Aorta (tissue), 5 donors: ENCODE data around the gene KNL1. TPM values are rescaled to one million over a fixed set of nuclear protein-coding genes. Genes with fewer than 3 reads are reported as not detected.

Experiments
- ATAC-seq: fragments of 200-7000 bp; cut with Tn5 transposase; one replicate; pipeline ENCODE4 v1.9.1; 2022; ENCODE audit warnings: moderate library complexity; ENCODE audit not compliant: low FRiP score
- DNase-seq, 2 donors: peaks; one replicate each; pipeline ENCODE4 v3.0.0-alpha.2; 2020
- H3K27ac ChIP-seq, 2 donors: one replicate each; pipeline ENCODE4 v1.5.1; 2013; ENCODE audit warnings: low read length in 2 of 2, mild to moderate bottlenecking in 2 of 2, moderate library complexity in 2 of 2, control low read depth in 1 of 2, inconsistent platforms in 1 of 2, low read depth in 1 of 2
- H3K27me3 ChIP-seq, 2 donors: one replicate each; pipeline ENCODE4 v1.6.1; 2013; ENCODE audit warnings: control low read depth in 1 of 2, low read length in 1 of 2, mild to moderate bottlenecking in 1 of 2, moderate library complexity in 1 of 2; ENCODE audit not compliant: insufficient read depth in 2 of 2, control insufficient read depth in 1 of 2
- H3K36me3 ChIP-seq, 2 donors: one replicate each; pipeline ENCODE4 v1.6.1; 2013; ENCODE audit warnings: control low read depth in 1 of 2, low read length in 1 of 2, mild to moderate bottlenecking in 1 of 2; ENCODE audit not compliant: insufficient read depth in 2 of 2, control insufficient read depth in 1 of 2
- H3K4me1 ChIP-seq, 2 donors: one replicate each; pipeline ENCODE4 v1.6.1; 2013; ENCODE audit warnings: low read length in 2 of 2, control low read depth in 1 of 2, mild to moderate bottlenecking in 1 of 2, moderate library complexity in 1 of 2; ENCODE audit not compliant: insufficient read depth in 2 of 2, control insufficient read depth in 1 of 2
- H3K4me3 ChIP-seq, 2 donors: one replicate each; pipeline ENCODE4 v1.5.1; 2013; ENCODE audit warnings: low read length in 2 of 2, control low read depth in 1 of 2, mild to moderate bottlenecking in 1 of 2
- H3K9me3 ChIP-seq: one replicate; pipeline ENCODE4 v1.6.1; 2013; ENCODE audit warnings: mild to moderate bottlenecking, low read length; ENCODE audit not compliant: control insufficient read depth
- WGBS, 2 donors: extraction: QIAGEN DNeasy Blood & Tissue Kit; methylation state at CpG; one replicate each; pipeline ENCODE4 v1.1.7; 2013; 5-methylcytosine and 5-hydroxymethylcytosine counted together
- intact Hi-C, 2 donors: fragments of 100-400 bp; cut with DNase I; formaldehyde crosslinking; loops; one replicate each; pipeline versions ENCODE4 v1.14.2 to v1.15.0; 2022
- long read RNA-seq, 2 donors: library from polyadenylated mRNA; unstranded; transcript quantifications; one replicate each; pipeline ENCODE4 v2.0.0, GENCODE V29; 2020 to 2021
- polyA plus RNA-seq, 2 donors: library from polyadenylated mRNA; stranded (reverse); fragments of 200-250 nt; gene quantifications; one replicate each; pipeline ENCODE4 v1.2.3, GENCODE V29; 2013
- total RNA-seq, 2 donors: library from RNA; stranded (reverse); fragmentation: NEBNext Ultra II Directional; extraction: Animal tissue kit (Norgen Biotek cat#: 25700); gene quantifications; one replicate each; pipeline ENCODE4 v1.2.1, GENCODE V29; 2021
- donor health status: healthy with polysubstance abuse.
- donor health status: Bipolar disorder and iron deficiency.
- donor health status: DM: no; HTN: no; CAD: no.
- donor health status: DM: no; HTN: no; CAD: no.
- donor health status: DM: yes; HTN: yes; CAD: no.

The KNL1 gene, protein sequence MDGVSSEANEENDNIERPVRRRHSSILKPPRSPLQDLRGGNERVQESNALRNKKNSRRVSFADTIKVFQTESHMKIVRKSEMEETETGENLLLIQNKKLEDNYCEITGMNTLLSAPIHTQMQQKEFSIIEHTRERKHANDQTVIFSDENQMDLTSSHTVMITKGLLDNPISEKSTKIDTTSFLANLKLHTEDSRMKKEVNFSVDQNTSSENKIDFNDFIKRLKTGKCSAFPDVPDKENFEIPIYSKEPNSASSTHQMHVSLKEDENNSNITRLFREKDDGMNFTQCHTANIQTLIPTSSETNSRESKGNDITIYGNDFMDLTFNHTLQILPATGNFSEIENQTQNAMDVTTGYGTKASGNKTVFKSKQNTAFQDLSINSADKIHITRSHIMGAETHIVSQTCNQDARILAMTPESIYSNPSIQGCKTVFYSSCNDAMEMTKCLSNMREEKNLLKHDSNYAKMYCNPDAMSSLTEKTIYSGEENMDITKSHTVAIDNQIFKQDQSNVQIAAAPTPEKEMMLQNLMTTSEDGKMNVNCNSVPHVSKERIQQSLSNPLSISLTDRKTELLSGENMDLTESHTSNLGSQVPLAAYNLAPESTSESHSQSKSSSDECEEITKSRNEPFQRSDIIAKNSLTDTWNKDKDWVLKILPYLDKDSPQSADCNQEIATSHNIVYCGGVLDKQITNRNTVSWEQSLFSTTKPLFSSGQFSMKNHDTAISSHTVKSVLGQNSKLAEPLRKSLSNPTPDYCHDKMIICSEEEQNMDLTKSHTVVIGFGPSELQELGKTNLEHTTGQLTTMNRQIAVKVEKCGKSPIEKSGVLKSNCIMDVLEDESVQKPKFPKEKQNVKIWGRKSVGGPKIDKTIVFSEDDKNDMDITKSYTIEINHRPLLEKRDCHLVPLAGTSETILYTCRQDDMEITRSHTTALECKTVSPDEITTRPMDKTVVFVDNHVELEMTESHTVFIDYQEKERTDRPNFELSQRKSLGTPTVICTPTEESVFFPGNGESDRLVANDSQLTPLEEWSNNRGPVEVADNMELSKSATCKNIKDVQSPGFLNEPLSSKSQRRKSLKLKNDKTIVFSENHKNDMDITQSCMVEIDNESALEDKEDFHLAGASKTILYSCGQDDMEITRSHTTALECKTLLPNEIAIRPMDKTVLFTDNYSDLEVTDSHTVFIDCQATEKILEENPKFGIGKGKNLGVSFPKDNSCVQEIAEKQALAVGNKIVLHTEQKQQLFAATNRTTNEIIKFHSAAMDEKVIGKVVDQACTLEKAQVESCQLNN (N-terminal part only)
- 1 to 10 TPM in 1 of 2 donors, under 1 TPM in 1; 0.42 to 1.6 TPM for total RNA-seq
- under 1 TPM; 0.03 to 0.50 TPM for polyA plus RNA-seq
- long read RNA-seq, donor 1 = 0 reads
- long read RNA-seq, donor 2 = 0 reads

DNA sequence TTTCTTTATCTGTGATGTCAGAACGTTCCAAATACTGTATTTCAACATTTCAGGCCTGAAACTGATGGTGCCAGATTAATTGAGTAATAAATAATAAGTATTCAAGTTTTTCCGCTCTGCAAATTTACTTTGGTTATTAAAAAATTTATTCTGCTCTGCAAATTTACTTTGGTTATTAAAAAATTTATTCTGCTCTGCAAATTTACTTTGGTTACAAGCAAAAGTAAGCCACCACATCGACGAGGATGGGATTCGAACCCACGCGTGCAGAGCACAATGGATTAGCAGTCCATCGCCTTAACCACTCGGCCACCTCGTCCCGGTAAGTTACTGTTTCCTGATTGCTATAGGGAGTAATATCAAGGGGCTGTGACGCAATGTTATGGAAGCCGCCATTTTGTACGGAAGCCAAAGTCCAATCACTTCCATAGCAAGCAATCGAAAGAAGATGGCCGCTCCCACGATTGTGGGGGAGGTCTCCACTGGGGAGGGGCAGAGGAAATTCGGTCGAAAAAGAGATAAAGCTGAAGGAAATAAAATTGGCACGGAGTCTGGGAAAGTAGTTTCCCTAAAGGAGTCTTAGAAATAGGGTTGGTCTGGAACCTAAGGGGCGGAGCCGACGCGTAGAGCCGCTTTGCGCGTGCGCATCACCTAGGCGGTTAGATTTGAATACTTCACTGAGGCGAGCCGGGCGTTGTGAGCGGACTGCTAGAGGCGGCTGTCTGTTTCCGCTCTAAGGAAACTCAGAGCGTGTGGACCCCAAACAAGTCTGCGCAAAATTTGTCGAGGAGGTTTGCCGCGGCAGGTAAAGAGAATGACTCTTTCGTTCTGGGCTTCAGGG lies at the start of gene KNL1:
Gene KNL1, plus strand, starts transcription at position 662 of the 841 bp plus-strand sequence. CDS start 8,683 bp downstream, outside the sequence.
- peak; percentile 95 for ATAC-seq
- 3% methylated on average over 41 of the region's 41 CpGs for WGBS, 2 donors
- H3K9me3 ChIP-seq = no peaks in the 10 kb centered on the region
- peak within 1 kb of the TSS; percentile 60 to 61 for H3K27ac ChIP-seq
- peak within 1 kb of the TSS; percentile 0 to 48 for H3K4me3 ChIP-seq
- intact Hi-C loops = loop anchor here (5.0 to 10.0 kb wide), 5 partner anchors 98 to 521 kb away; partner anchors contain the start of genes C15orf62 (in 1 of the 2), GCHFR (in 1 of the 2), INO80 (in 1 of the 2) and RMDN3 (in 1 of the 2)
- peak; percentile 90 to 95 for DNase-seq
- H3K4me1 ChIP-seq = no peaks in the 10 kb centered on the region
- no peaks in the 10 kb centered on the region for H3K27me3 ChIP-seq
- no peaks in the 10 kb centered on the region for H3K36me3 ChIP-seq

DNA sequence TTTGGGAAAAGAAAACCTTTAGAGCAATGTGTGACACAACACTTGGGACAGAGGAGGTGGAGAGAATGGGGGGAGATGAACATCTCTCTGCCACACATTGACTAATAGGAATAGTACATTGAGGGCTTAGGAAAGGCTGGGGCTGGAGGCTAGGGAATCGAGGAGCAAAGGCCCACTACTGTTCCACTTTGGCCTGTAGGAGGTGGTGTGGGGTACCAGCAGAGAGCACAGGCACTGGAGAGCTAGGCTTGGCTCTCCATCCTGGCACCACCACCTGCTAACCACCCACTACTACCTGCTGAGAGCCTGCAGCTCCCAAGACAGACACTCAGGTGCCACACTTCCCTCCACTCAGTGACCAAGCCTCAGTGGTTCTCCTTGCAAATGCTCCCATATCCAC lies 48.6 kb upstream of the KNL1 start:
- Histone ChIP-seq H3K36me3 (peaks cover 0 to 3% of the 10 kb centered on the region in 2 donors), H3K27ac (no peak overlapping the region), H3K4me3 (no peak overlapping the region), H3K27me3 (no peaks in the 10 kb centered on the region), H3K4me1 (no peaks in the 10 kb centered on the region), H3K9me3 (no peaks in the 10 kb centered on the region)
- DNase-seq (no peak), ATAC-seq (no peak)
- intact Hi-C loops = no loop called here
- 54 to 76% methylated on average over 1 of the region's 1 CpG for WGBS, 2 donors

DNA sequence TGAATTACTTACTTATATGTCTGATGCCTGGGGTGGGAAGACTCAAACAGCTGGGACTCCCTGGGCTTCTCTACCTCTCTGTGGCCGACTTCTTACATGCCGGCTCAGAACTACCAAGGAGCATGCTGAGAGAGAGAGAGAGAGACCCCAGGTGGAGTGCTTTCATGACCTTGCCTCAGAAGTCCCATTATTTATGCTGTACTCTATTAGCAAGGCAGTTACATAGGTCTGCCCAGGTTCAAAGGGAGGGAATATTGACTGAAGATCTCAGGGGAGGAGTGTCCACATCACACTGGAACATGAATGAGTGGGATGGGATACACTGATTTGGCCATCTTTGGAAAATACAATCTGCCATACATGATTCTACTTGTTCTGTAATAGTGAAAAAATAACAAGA lies 45.4 kb upstream of the KNL1 start:
- DNase-seq (no peak), ATAC-seq (no peak)
- peaks cover 7 to 10% of the 10 kb centered on the region in 2 donors for H3K36me3 ChIP-seq
- H3K27me3 ChIP-seq = no peaks in the 10 kb centered on the region
- intact Hi-C loops = no loop called here
- H3K4me3 ChIP-seq = no peak overlapping the region
- H3K9me3 ChIP-seq = no peaks in the 10 kb centered on the region
- no peak overlapping the region for H3K27ac ChIP-seq
- H3K4me1 ChIP-seq = no peaks in the 10 kb centered on the region
- WGBS, 2 donors = 91 to 97% methylated on average over 2 of the region's 2 CpGs

DNA sequence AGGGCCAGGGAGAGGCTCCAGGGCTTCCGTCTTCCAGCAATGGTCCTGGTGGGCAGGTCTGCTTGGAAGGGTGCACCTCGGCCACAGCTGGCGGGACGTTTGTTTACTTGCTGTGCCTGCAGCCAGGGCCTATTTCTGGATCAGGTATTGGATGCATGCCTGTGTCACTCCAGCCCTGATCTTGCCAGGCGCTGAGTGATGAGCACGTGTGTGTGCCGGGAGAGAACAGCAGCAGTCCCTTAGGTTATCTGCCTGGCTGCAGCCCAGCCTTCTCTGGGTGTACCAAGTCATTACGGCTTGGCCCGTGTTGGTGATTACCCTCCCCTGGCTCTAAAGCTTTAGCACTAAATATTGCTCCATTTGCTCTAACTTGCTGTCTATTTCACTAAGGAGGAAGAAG lies 44.2 kb upstream of the KNL1 start:
- intact Hi-C loops = no loop called here
- Histone ChIP-seq H3K4me1 (no peaks in the 10 kb centered on the region), H3K27ac (no peak overlapping the region), H3K36me3 (peaks cover 10 to 11% of the 10 kb centered on the region in 2 donors), H3K4me3 (no peak overlapping the region), H3K27me3 (no peaks in the 10 kb centered on the region), H3K9me3 (no peaks in the 10 kb centered on the region)
- ATAC-seq (no peak), DNase-seq (no peak)
- 14 to 24% methylated on average over 9 of the region's 9 CpGs for WGBS, 2 donors

DNA sequence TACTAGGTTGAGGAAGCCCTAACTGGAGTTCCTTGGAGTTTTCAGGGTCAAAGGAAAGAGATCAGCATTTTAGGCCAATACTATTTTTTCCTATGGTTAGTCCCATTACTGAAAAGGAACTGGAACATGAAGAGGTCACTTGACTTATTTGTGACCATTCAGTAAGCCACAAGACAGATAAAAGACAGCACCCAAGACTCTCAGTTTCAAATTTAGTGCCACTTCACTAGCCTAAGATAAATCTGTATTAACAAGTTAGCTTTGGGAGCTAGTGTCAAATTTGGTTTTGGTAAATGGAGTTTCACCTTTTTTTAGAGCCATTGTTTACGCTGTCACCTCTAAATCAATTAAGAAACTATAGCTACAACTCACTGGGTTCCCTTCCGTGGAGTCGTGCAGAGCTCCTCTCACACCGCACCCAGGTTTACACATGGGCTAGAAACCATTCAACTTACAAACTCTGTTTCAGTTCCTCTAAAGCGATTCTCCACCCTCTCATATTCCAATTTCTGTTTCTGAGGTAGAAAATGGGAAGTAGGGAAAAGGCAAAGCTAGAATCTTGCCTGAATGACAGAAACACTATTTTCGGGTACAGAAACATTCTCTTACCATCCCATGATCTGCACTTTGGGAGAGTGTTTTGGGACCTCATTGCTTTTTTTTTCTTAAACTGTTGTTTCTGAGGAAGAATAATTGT lies 43.6 kb upstream of the KNL1 start:
- peaks cover 10 to 11% of the 10 kb centered on the region in 2 donors for H3K36me3 ChIP-seq
- ATAC-seq (no peak), DNase-seq (no peak)
- intact Hi-C loops = no loop called here
- no peak overlapping the region for H3K4me3 ChIP-seq
- no peaks in the 10 kb centered on the region for H3K27me3 ChIP-seq
- 96 to 98% methylated on average over 6 of the region's 6 CpGs for WGBS, 2 donors
- H3K4me1 ChIP-seq = no peaks in the 10 kb centered on the region
- no peaks in the 10 kb centered on the region for H3K9me3 ChIP-seq
- H3K27ac ChIP-seq = no peak overlapping the region

DNA sequence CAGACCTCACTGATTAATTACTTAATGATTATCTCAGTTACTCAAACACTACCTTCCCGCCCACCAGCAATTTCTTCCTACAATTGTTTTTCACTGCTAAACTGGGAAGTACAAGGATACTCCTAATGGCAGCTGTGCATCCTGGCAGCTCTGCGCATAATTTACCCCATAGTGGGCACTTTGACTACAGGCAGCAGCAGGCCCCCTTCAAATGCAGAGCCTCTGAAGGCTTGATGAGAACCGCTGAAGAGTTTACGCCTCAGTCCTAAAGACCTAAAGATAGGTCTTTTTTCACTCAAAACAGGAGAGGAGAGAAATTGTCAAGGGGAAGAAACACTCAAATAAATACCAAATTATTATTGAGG lies 39.9 kb upstream of the KNL1 start:
- H3K4me3 ChIP-seq = no peak overlapping the region
- H3K4me1 ChIP-seq = no peaks in the 10 kb centered on the region
- H3K27ac ChIP-seq = no peak overlapping the region
- 78 to 91% methylated on average over 4 of the region's 4 CpGs for WGBS, 2 donors
- no peaks in the 10 kb centered on the region for H3K27me3 ChIP-seq
- H3K9me3 ChIP-seq = no peaks in the 10 kb centered on the region
- intact Hi-C loops = no loop called here
- H3K36me3 ChIP-seq = peaks cover 6 to 15% of the 10 kb centered on the region in 2 donors
- ATAC-seq = no peak
- DNase-seq = no peak

DNA sequence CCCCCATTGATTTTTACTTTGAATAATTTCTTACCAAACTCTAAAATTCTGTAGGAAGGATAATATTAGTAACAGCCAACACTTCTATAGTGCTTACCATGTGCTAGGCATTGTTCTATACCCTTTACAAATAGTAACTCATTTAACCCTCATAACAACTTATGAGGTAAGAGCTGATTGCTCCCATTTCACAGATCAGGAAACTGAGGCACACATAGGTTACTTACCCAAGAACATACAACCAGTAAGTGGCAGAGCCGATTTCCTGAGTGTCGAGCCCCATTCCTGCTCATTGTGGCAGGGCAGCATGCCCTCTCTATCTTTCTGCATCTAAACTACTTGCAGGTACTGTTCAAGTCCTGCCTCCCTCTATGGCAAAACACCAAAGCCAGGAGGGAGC lies 38.2 kb upstream of the KNL1 start:
- no peaks in the 10 kb centered on the region for H3K27me3 ChIP-seq
- ATAC-seq (no peak), DNase-seq (no peak)
- intact Hi-C loops = no loop called here
- H3K4me1 ChIP-seq = no peaks in the 10 kb centered on the region
- H3K4me3 ChIP-seq = no peak overlapping the region
- no peaks in the 10 kb centered on the region for H3K9me3 ChIP-seq
- WGBS, 2 donors = 97 to 98% methylated on average over 2 of the region's 2 CpGs
- no peak overlapping the region for H3K27ac ChIP-seq
- H3K36me3 ChIP-seq = peaks cover 6 to 15% of the 10 kb centered on the region in 2 donors
